Measurements from ENCODE around the gene UBE2I.
"Not testable (repeated sequence)": the region's sequence is repeated elsewhere in the genome, so short reads cannot be mapped to it uniquely, and the experiment has no call there.

Gene UBE2I

GRCh38 chr16:1288813-1289476 lies 20.5 kb upstream of the UBE2I start:
- DNase-seq (ENCODE audit: low read depth): no peak
- no peak overlapping the region for H3K4me3 ChIP-seq (replicated peaks; ENCODE audit: low read depth, low read length)
- TF ChIP-seq CTCF (IDR thresholded peaks at IDR 0.05; ENCODE audit: low read length, missing control alignments): no peak

GRCh38 chr16:1289477-1289866 lies 20.0 kb upstream of the UBE2I start:
- H3K4me3 ChIP-seq (replicated peaks; ENCODE audit: low read depth, low read length): no peak overlapping the region
- no peak for TF ChIP-seq CTCF (IDR thresholded peaks at IDR 0.05; ENCODE audit: low read length, missing control alignments)
- no peak for DNase-seq (ENCODE audit: low read depth)

- no peak for TF ChIP-seq CTCF (IDR thresholded peaks at IDR 0.05; ENCODE audit: low read length, missing control alignments)
- no peak for DNase-seq (ENCODE audit: low read depth)
- no peak overlapping the region for H3K4me3 ChIP-seq (replicated peaks; ENCODE audit: low read depth, low read length)
These were observed 19.4 kb upstream of the UBE2I start for GRCh38 chr16:1290063-1290501.

- DNase-seq (ENCODE audit: low read depth): no peak
These were observed 18.4 kb upstream of the UBE2I start for GRCh38 chr16:1290860-1291575.

DNA sequence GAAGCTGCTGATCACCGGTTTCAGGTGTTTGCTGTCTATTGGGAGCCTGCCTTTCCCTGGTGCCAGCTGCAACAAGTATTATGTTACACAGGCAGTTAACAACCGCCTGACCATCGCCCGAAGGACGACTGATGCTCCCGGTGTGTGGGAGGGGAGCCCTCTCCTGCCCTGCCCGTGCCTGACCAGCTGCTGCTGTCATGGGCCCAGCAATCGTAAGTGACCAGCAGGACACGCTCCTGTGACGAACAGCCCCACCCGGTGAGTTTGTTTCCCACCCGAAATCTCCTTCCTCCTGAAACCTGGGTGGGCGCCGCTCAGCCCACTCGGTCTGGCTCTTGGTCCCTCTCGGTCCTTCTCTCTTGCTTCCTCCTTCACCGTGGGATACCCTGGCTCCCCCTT lies 17.9 kb upstream of the UBE2I start:
- no peak overlapping the region for H3K4me3 ChIP-seq (replicated peaks; ENCODE audit: low read depth, low read length)
- no peak for DNase-seq (ENCODE audit: low read depth)
- TF ChIP-seq CTCF (IDR thresholded peaks at IDR 0.05; ENCODE audit: low read length, missing control alignments): no peak

More at GRCh38 chr16:1290860-1291575, 18.4 kb upstream of the UBE2I start:
- no peak for TF ChIP-seq CTCF (IDR thresholded peaks at IDR 0.05; ENCODE audit: low read length, missing control alignments)
- H3K4me3 ChIP-seq (replicated peaks; ENCODE audit: low read depth, low read length): no peak overlapping the region

- not testable (repeated sequence) for H3K4me3 ChIP-seq (replicated peaks; ENCODE audit: low read depth, low read length); DNase-seq (ENCODE audit: low read depth)
These were observed 17.2 kb upstream of the UBE2I start for GRCh38 chr16:1292208-1292607.

GRCh38 chr16:1292808-1293207 lies 16.6 kb upstream of the UBE2I start:
- not testable (repeated sequence) for H3K4me3 ChIP-seq (replicated peaks; ENCODE audit: low read depth, low read length); DNase-seq (ENCODE audit: low read depth)
